ENCODE results near the gene ZFP36L1. TPM values are rescaled to one million over a fixed set of nuclear protein-coding genes. Genes with fewer than 3 reads are reported as not detected.

ZFP36L1 gene
- total and polyA plus RNA-seq, 2 of the 13 experiments (the other 11 are each of a cell fraction or from before 2014, with no cell fraction given) = 7.4 to 10.2 TPM

GRCh38 chr14:68787092-68787992 is 5.5 kb downstream of the ZFP36L1 start (continued):
- TF ChIP-seq ZBTB2 (CRISPR knock-in tag; IDR thresholded peaks at IDR 0.05; ENCODE audit: low read depth) (no peak), HNRNPH1 (optimal IDR thresholded peaks at IDR 0.05; ENCODE audit: low read depth, low read length) (peak; percentile 48), ZFP37 (CRISPR knock-in tag; IDR thresholded peaks at IDR 0.05; ENCODE audit: borderline replicate concordance) (no peak), ZNF746 (CRISPR knock-in tag; IDR thresholded peaks at IDR 0.05) (no peak), JUND (CRISPR knock-in tag; IDR thresholded peaks at IDR 0.05) (no peak), ZFP62 (CRISPR knock-in tag; IDR thresholded peaks at IDR 0.05) (no peak), KDM3A (CRISPR knock-in tag; IDR thresholded peaks at IDR 0.05; ENCODE audit: low read depth) (no peak)

- Histone ChIP-seq H3K27ac (ENCODE audit: extremely low read length, insufficient read depth, low read length) (peak overlapping the region; percentile 100), H4K20me1 (ENCODE audit: insufficient read depth, low read length) (peaks cover 25% of the 10 kb centered on the region), H3K4me3 (replicated peaks in 1 of 3; ENCODE audit: insufficient read depth in 1 of 3, low read depth in 2 of 3, low read length in 3 of 3) (no peak overlapping the region), H3K27me3 (ENCODE audit: control insufficient read depth in 1 of 2, insufficient read depth in 2 of 2, low read length in 2 of 2) (no peaks in the 10 kb centered on the region; a peak in 1 of 5 replicates), H2AFZ (ENCODE audit: low read length) (no peak overlapping the region), H3K9ac (ENCODE audit: insufficient read depth, low read depth, low read length) (peak overlapping the region; percentile 96; the same call in 1 of the 2 replicates), H3K4me1 (ENCODE audit: insufficient read depth, low read length) (peaks cover 88% of the 10 kb centered on the region), H3K4me2 (ENCODE audit: low read depth, low read length) (no peak overlapping the region), H3K9me3 (ENCODE audit: low read length) (no peaks in the 10 kb centered on the region), H3K36me3 (replicated peaks in 1 of 2; ENCODE audit: control insufficient read depth in 1 of 2, insufficient read depth in 2 of 2, low read length in 2 of 2) (peaks cover 6 to 27% of the 10 kb centered on the region in 2 experiments), H3K79me2 (ENCODE audit: insufficient read depth, low read length) (peaks cover 29% of the 10 kb centered on the region)
- ChIA-PET CTCF (ENCODE audit: low intra/inter-chr PET ratio, low total read pairs) (interaction anchor here (1.0 kb wide), 1 partner anchor 38 kb away, joined by 3 read pairs; no protein-coding TSS in a partner anchor), POLR2A (interaction anchor here (1.0 to 5.6 kb wide), 7 partner anchors 10 to 69 kb away, joined by 3 to 46 read pairs (median 10); no protein-coding TSS in a partner anchor)
- in situ Hi-C loops (cut with HindIII; ENCODE audit: extremely low pct_ligation_motif_present, low pct_unique_long_range_greater_than_20kb) = no loop called here
- ATAC-seq (no peak), FAIRE-seq (no peak), DNase-seq (ENCODE audit: low spot score) (no peak)
- WGBS (ENCODE audit: low lambda C conversion rate) = 75% methylated on average over 6 of the region's 6 CpGs
- intact Hi-C loops (cut with micrococcal nuclease; ENCODE audit: unreplicated experiment) = loop anchor here (10.0 kb wide), 2 partner anchors 192 to 322 kb away; no protein-coding TSS in a partner anchor
- no TSS peak for BruUV-seq (replicated peaks)
- TF ChIP-seq ZNF317 (CRISPR knock-in tag; IDR thresholded peaks at IDR 0.05) (no peak), POLR2AphosphoS5 (IDR thresholded peaks at IDR 0.05; ENCODE audit: low read depth, low read length) (peak; percentile 29; the same call in 1 of the 2 replicates), RBFOX2 (IDR thresholded peaks at IDR 0.05; ENCODE audit: low read depth, low read length) (peak; percentile 47), ZNF136 (CRISPR knock-in tag; IDR thresholded peaks at IDR 0.05; ENCODE audit: low read depth) (0 out of 2 replicates have a peak, but pooled peaks have one; percentile 15), FOSL2 (CRISPR knock-in tag; IDR thresholded peaks at IDR 0.05) (peak; percentile 5; the same call in 1 of the 2 replicates), ZNF512B (CRISPR knock-in tag; IDR thresholded peaks at IDR 0.05; ENCODE audit: borderline replicate concordance) (no peak), CEBPG (CRISPR knock-in tag; IDR thresholded peaks at IDR 0.05) (peak; percentile 11; the same call in 1 of the 2 replicates), ATF2 (CRISPR knock-in tag; IDR thresholded peaks at IDR 0.05) (no peak), ZNF543 (CRISPR knock-in tag; IDR thresholded peaks at IDR 0.05) (no peak)
These were observed 6.3 kb downstream of the ZFP36L1 start for GRCh38 chr14:68786491-68787091.

Measured in HepG2 (cell line).